GM12801 (cell line): ENCODE data around the gene FOXO6.

Experiments
- CTCF ChIP-seq: IDR thresholded peaks from one replicate; pipeline ENCODE4 v1.5.1; 2011; ENCODE audit warnings: control low read depth; ENCODE audit not compliant: insufficient read length; ENCODE audit errors: extremely low read depth

Gene FOXO6

GRCh38 chr1:41380979-41381691 is 19.9 kb downstream of the FOXO6 start:
- no peak for TF ChIP-seq CTCF

GRCh38 chr1:41381692-41382479 is 20.7 kb downstream of the FOXO6 start:
- no peak for TF ChIP-seq CTCF

- TF ChIP-seq CTCF, result no peak
Measured at GRCh38 chr1:41382480-41383090, 21.4 kb downstream of the FOXO6 start.

- TF ChIP-seq CTCF, result no peak
Measured at GRCh38 chr1:41383094-41383852, 22.0 kb downstream of the FOXO6 start.

GRCh38 chr1:41384579-41384978 is 23.3 kb downstream of the FOXO6 start:
- TF ChIP-seq CTCF, result no peak

- no peak for TF ChIP-seq CTCF
Measured at GRCh38 chr1:41385398-41386195, 24.4 kb downstream of the FOXO6 start.
